IMR-90 (cell line): ENCODE data around the gene UBE2L3. TPM values are rescaled to one million over a fixed set of nuclear protein-coding genes. Genes with fewer than 3 reads are reported as not detected.
A peak's percentile ranks its signal among the peaks of the same experiment; 100 is the strongest.
"Not testable (repeated sequence)": the region's sequence is repeated elsewhere in the genome, so short reads cannot be mapped to it uniquely, and the experiment has no call there.

Experiments
- ATAC-seq: fragments of 200-7000 bp; cut with Tn5 transposase; 2 replicates; pipeline ENCODE4 v1.9.1; 2020; ENCODE audit warnings: low read depth, mild to moderate bottlenecking, moderate library complexity
- BruUV-seq: library from RNA; stranded (reverse); fragments of 400-500 nt; replicated peaks from 2 replicates; lab custom pipeline; 2021; lab: Mats Ljungman, UMichigan
- CTCF ChIA-PET: fragments of 300-600 bp; formaldehyde crosslinking; extraction: SDS; loops from one replicate; lab custom pipeline; 2021; ENCODE audit warnings: antibody characterized with exemption; lab: Yijun Ruan, JAX
- POLR2A ChIA-PET: fragments of 300-600 bp; sonication (Branson Sonifier 250); formaldehyde crosslinking; loops from one replicate; lab custom pipeline; 2022; ENCODE audit warnings: antibody characterized with exemption; ENCODE audit not compliant: unreplicated experiment; lab: Charles Lee
- DNase-seq: peaks from one replicate; pipeline ENCODE4 v3.0.0; 2013
- H2AFZ ChIP-seq: replicated peaks from 2 replicates; pipeline ENCODE3; 2013; ENCODE audit warnings: low read length, mild to moderate bottlenecking; ENCODE audit not compliant: poor library complexity
- H2AK5ac ChIP-seq: 2 replicates; pipeline ENCODE4 v1.6.1; 2013; ENCODE audit warnings: low read depth, low read length, inconsistent platforms
- H2AK9ac ChIP-seq: replicated peaks from 2 replicates; pipeline ENCODE3; 2013; ENCODE audit warnings: mild to moderate bottlenecking, low read depth, low read length, moderate library complexity; ENCODE audit not compliant: poor library complexity
- H2BK120ac ChIP-seq: 2 replicates; pipeline ENCODE4 v1.6.1; 2013; ENCODE audit warnings: low read depth, low read length, inconsistent platforms
- H2BK15ac ChIP-seq: 3 replicates; pipeline ENCODE4 v1.6.1; 2013; ENCODE audit warnings: low read depth, low read length, inconsistent platforms
- H2BK20ac ChIP-seq: 2 replicates; pipeline ENCODE4 v1.6.1; 2013; ENCODE audit warnings: low read depth, mild to moderate bottlenecking, inconsistent platforms, low read length, moderate library complexity
- H2BK5ac ChIP-seq: 2 replicates; pipeline ENCODE4 v1.6.1; 2013; ENCODE audit warnings: mild to moderate bottlenecking, low read depth, low read length, inconsistent platforms; ENCODE audit not compliant: poor library complexity, severe bottlenecking
- H3K14ac ChIP-seq: replicated peaks from 2 replicates; pipeline ENCODE4 v1.6.1; 2013; ENCODE audit warnings: low read depth, low read length, inconsistent platforms
- H3K18ac ChIP-seq: 2 replicates; pipeline ENCODE4 v1.6.1; 2013; ENCODE audit warnings: low read depth, low read length, control low read depth
- H3K23ac ChIP-seq: 2 replicates; pipeline ENCODE4 v1.6.1; 2013; ENCODE audit warnings: low read depth, low read length, inconsistent platforms
- H3K27ac ChIP-seq: 2 replicates; pipeline ENCODE4 v1.5.1; 2013; ENCODE audit warnings: mild to moderate bottlenecking, control low read depth, low read length; ENCODE audit not compliant: insufficient read depth
- H3K27me3 ChIP-seq: 2 replicates; pipeline ENCODE4 v1.6.1; 2013; ENCODE audit warnings: low read length; ENCODE audit not compliant: control insufficient read depth, insufficient read depth
- H3K36me3 ChIP-seq: 2 replicates; pipeline ENCODE4 v1.6.1; 2013; ENCODE audit warnings: low read length, mixed read lengths; ENCODE audit not compliant: control insufficient read depth, insufficient read depth
- H3K4ac ChIP-seq: 2 replicates; pipeline ENCODE4 v1.6.1; 2013; ENCODE audit warnings: low read depth, low read length, inconsistent platforms
- H3K4me1 ChIP-seq: 2 replicates; pipeline ENCODE4 v1.6.1; 2013; ENCODE audit warnings: low read length, mixed read lengths; ENCODE audit not compliant: control insufficient read depth, insufficient read depth
- H3K4me2 ChIP-seq: 2 replicates; pipeline ENCODE4 v1.6.1; 2013; ENCODE audit warnings: low read depth, mild to moderate bottlenecking, control low read depth, low read length, moderate library complexity
- H3K4me3 ChIP-seq: 2 replicates; pipeline ENCODE4 v1.5.1; 2013; ENCODE audit warnings: low read depth, mild to moderate bottlenecking, control low read depth, low read length, moderate library complexity; ENCODE audit not compliant: insufficient read depth
- H3K56ac ChIP-seq: 2 replicates; pipeline ENCODE4 v1.6.1; 2013; ENCODE audit warnings: low read length, inconsistent platforms; ENCODE audit not compliant: insufficient read depth; ENCODE audit errors: extremely low read depth
- H3K79me1 ChIP-seq, 2 experiments: 2 replicates each; pipeline ENCODE4 v1.6.1; 2013; ENCODE audit warnings: low read length in 2 of 2, inconsistent platforms in 1 of 2, low read depth in 1 of 2
- H3K9ac ChIP-seq: 2 replicates; pipeline ENCODE4 v1.6.1; 2013; ENCODE audit warnings: low read depth, low read length, control low read depth
- H3K9me1 ChIP-seq: 2 replicates; pipeline ENCODE4 v1.6.1; 2013; ENCODE audit warnings: low read length, inconsistent platforms; ENCODE audit not compliant: insufficient read depth
- H3K9me3 ChIP-seq: 2 replicates; pipeline ENCODE4 v1.6.1; 2013; ENCODE audit warnings: low read length; ENCODE audit not compliant: control insufficient read depth, insufficient read depth
- H4K20me1 ChIP-seq: 2 replicates; pipeline ENCODE4 v1.6.1; 2013; ENCODE audit warnings: low read length, inconsistent platforms; ENCODE audit not compliant: insufficient read depth
- H4K5ac ChIP-seq: 2 replicates; pipeline ENCODE4 v1.6.1; 2013; ENCODE audit warnings: mild to moderate bottlenecking, low read depth, low read length, control low read depth
- H4K8ac ChIP-seq, 2 experiments: 2 replicates each; pipeline ENCODE4 v1.6.1; 2013; ENCODE audit warnings: low read depth in 2 of 2, low read length in 2 of 2, control low read depth in 1 of 2, inconsistent platforms in 1 of 2
- H4K91ac ChIP-seq: 2 replicates; pipeline ENCODE4 v1.6.1; 2013; ENCODE audit warnings: low read depth, low read length, inconsistent platforms; ENCODE audit not compliant: insufficient read depth
- WGBS, 2 experiments: methylation state at CpG; one replicate each; pipeline versions ENCODE4 v1.1.5 to v1.1.7; 2013; ENCODE audit warnings: missing lambda C conversion rate in 2 of 2; ENCODE audit not compliant: insufficient read length in 1 of 2; ENCODE audit errors: extremely low coverage in 2 of 2; 5-methylcytosine and 5-hydroxymethylcytosine counted together
- dilution Hi-C: fragments of 300-500 bp; cut with HindIII; formaldehyde crosslinking; loops from one replicate; pipeline ENCODE4 v1.14.3; 2018; ENCODE audit warnings: low sequenced_read_pairs; ENCODE audit not compliant: unreplicated experiment
- in situ Hi-C: fragments of 300-500 bp; cut with MboI; formaldehyde crosslinking; loops from 3 replicates; pipeline ENCODE4 v1.14.3; 2019; ENCODE audit warnings: low sequenced_read_pairs, inconsistent platforms, mixed read lengths
- intact Hi-C: fragments of 100-400 bp; cut with micrococcal nuclease; formaldehyde crosslinking; loops from 2 replicates; pipeline ENCODE4 v1.10.0; 2022
- polyA plus RNA-seq, 3 experiments: library from polyadenylated mRNA; depleted of rRNA; stranded (reverse); fragments of >200 nt; gene quantifications; 2 replicates each; pipeline ENCODE4 v1.2.3, GENCODE V29; 2012; ENCODE audit warnings: low replicate concordance in 1 of 3
- total RNA-seq: library from RNA; depleted of rRNA; stranded (reverse); fragments of >200 nt; gene quantifications from 2 replicates; pipeline ENCODE4 v1.2.3, GENCODE V29; 2012

Gene UBE2L3
- total and polyA plus RNA-seq, 2 of the 4 experiments (the other 2 are of a cell fraction): 29.0 to 72.9 TPM

DNA sequence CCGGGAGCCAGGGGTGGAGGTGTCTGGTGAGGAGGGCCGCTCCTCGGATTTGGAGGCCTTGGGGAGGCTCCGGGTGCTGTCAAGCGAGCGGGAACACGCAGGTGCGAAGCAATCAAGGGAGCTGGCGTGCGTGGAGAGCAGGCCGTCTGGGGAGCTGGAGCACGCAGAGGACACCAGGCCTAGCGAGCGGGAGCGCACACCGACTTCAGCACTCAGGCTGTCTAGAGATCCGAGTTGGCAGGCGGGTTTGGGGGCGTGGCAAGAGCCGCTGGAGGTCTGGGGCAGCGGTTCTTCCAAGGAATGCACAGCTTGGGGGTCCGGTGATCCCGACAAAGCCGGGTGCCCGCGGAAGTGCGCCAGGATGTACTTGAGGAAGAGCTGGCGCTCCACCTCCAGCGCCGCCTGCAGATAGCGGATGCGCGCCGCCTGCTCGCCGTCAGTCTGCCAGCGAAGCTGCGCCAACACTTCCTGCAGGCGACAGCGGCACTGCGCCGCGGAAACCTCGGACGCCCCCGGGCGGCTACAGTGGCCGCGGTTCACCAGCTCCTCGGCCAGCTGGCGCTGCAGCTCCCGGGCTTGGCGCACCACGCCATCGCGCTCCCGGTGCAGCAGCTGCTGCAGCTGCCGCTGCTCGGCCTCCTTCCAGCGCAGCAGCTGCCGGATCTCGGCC, 17.4 kb upstream of the UBE2L3 start:
- dilution Hi-C loops, H3K18ac ChIP-seq, in situ Hi-C loops, H2BK120ac ChIP-seq, H3K27ac ChIP-seq, H3K9me1 ChIP-seq, H3K14ac ChIP-seq, H3K4ac ChIP-seq, H2BK15ac ChIP-seq, H3K56ac ChIP-seq, H2BK20ac ChIP-seq, H3K79me1 ChIP-seq, H2AK9ac ChIP-seq, intact Hi-C loops, H3K4me2 ChIP-seq, POLR2A ChIA-PET, H4K20me1 ChIP-seq, H2BK5ac ChIP-seq, H4K91ac ChIP-seq, H3K27me3 ChIP-seq, H4K5ac ChIP-seq, H3K4me3 ChIP-seq, H3K4me1 ChIP-seq, H3K9me3 ChIP-seq, DNase-seq, H3K23ac ChIP-seq, H4K8ac ChIP-seq, H2AK5ac ChIP-seq, H3K36me3 ChIP-seq, BruUV-seq, H3K9ac ChIP-seq, CTCF ChIA-PET, H2AFZ ChIP-seq: not testable (repeated sequence)
- peak; percentile 75 for ATAC-seq
- no CpG with 5 or more reads among the region's 62 CpGs for WGBS, 2 experiments

DNA sequence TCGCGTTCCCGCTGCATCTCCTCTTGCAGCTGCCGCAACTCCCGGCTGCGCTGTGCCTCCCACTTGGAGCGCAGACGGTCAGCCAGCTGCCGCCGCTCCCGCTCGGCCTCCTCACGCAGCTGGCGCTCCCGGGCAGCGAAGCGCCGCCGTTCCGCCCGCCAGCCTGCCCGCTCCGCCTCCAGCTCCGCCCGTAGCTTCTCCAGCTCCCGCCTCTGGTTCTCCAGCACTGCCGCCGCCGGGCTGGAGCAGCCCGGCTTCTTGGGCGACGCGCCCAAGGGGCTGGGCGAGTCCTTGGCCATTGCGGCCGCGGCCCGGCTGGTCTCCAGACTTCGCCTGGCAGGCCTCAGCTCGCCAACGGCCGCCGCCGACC, 16.9 kb upstream of the UBE2L3 start:
- H3K36me3 ChIP-seq, H3K9me3 ChIP-seq, H3K14ac ChIP-seq, H3K4ac ChIP-seq, H2BK120ac ChIP-seq, H3K79me1 ChIP-seq, H2AK5ac ChIP-seq, H3K4me1 ChIP-seq, H3K27me3 ChIP-seq, H3K56ac ChIP-seq, in situ Hi-C loops, POLR2A ChIA-PET, H3K9me1 ChIP-seq, H3K9ac ChIP-seq, H4K5ac ChIP-seq, H2AK9ac ChIP-seq, H4K91ac ChIP-seq, H2BK15ac ChIP-seq, intact Hi-C loops, H3K23ac ChIP-seq, DNase-seq, H2AFZ ChIP-seq, CTCF ChIA-PET, H3K18ac ChIP-seq, H4K8ac ChIP-seq, H3K4me3 ChIP-seq, H3K4me2 ChIP-seq, H3K27ac ChIP-seq, BruUV-seq, H2BK20ac ChIP-seq, H4K20me1 ChIP-seq, H2BK5ac ChIP-seq, dilution Hi-C loops: not testable (repeated sequence)
- no CpG with 5 or more reads among the region's 44 CpGs for WGBS, 2 experiments
- ATAC-seq: peak; percentile 91
